DMS 273 (cell line): ENCODE data around the gene NBR1.
A peak's percentile ranks its signal among the peaks of the same experiment; 100 is the strongest.
"Not testable (repeated sequence)": the region's sequence is repeated elsewhere in the genome, so short reads cannot be mapped to it uniquely, and the experiment has no call there.

Experiments used
- DNase-seq: peaks from one replicate; lab custom pipeline; 2025; ENCODE audit not compliant: unreplicated experiment; lab: John Stamatoyannopoulos, UW

The NBR1 gene, protein sequence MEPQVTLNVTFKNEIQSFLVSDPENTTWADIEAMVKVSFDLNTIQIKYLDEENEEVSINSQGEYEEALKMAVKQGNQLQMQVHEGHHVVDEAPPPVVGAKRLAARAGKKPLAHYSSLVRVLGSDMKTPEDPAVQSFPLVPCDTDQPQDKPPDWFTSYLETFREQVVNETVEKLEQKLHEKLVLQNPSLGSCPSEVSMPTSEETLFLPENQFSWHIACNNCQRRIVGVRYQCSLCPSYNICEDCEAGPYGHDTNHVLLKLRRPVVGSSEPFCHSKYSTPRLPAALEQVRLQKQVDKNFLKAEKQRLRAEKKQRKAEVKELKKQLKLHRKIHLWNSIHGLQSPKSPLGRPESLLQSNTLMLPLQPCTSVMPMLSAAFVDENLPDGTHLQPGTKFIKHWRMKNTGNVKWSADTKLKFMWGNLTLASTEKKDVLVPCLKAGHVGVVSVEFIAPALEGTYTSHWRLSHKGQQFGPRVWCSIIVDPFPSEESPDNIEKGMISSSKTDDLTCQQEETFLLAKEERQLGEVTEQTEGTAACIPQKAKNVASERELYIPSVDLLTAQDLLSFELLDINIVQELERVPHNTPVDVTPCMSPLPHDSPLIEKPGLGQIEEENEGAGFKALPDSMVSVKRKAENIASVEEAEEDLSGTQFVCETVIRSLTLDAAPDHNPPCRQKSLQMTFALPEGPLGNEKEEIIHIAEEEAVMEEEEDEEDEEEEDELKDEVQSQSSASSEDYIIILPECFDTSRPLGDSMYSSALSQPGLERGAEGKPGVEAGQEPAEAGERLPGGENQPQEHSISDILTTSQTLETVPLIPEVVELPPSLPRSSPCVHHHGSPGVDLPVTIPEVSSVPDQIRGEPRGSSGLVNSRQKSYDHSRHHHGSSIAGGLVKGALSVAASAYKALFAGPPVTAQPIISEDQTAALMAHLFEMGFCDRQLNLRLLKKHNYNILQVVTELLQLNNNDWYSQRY

DNA sequence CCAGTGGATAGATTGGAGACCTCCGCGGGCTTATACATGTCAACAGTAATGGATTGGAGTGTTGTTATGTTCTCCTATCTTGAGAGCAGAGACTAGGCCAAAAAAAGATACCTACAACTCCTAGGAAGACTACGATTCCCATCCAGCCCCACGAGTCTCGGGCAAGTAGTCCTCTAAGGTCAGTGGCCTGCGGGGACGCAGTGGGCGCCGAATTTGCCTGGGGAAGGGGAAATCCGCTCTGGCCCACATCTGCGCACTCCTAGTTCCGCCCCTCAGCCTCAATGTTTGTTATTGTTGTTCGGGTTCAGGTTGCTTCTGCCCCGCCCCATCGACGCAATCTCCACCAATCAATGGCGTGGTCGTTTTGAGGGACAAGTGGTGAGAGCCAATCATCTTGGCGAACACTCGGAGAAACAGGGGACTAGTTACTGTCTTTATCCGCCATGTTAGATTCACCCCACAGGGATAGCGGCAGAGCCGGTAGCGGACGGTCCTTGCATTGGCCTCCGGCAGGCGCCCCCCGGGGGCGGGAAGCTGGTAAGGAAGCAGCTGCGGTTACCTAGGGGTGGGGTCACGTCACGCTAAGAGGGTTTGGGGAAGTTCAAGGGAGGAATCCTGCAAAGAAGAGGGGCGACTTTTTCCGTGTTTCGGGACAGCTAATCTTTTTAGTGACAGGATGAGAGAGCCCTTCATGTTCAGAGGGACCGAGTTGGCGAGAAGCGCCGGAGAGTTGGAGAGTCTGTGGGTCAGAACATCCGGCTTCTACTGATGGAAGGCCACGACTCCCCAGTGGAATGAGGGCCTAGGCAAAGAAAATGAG is at the start of gene NBR1:
Gene NBR1 (plus strand): TSS at position 449 of the 820 bp plus-strand sequence. CDS start 4,586 bp downstream, outside the sequence.
- peak; percentile 99 for DNase-seq

DNA sequence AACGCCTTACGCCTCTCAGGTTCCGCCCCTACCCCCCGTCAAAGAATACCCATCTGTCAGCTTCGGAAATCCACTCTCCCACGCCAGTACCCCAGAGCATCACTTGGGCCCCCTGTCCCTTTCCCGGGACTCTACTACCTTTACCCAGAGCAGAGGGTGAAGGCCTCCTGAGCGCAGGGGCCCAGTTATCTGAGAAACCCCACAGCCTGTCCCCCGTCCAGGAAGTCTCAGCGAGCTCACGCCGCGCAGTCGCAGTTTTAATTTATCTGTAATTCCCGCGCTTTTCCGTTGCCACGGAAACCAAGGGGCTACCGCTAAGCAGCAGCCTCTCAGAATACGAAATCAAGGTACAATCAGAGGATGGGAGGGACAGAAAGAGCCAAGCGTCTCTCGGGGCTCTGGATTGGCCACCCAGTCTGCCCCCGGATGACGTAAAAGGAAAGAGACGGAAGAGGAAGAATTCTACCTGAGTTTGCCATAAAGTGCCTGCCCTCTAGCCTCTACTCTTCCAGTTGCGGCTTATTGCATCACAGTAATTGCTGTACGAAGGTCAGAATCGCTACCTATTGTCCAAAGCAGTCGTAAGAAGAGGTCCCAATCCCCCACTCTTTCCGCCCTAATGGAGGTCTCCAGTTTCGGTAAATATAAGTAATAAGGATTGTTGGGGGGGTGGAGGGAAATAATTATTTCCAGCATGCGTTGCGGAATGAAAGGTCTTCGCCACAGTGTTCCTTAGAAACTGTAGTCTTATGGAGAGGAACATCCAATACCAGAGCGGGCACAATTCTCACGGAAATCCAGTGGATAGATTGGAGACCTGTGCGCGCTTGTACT is 45.7 kb upstream of the NBR1 start, which contains the start of gene BRCA1:
Gene BRCA1 (minus strand): TSS at position 232 of the 834 bp plus-strand sequence. CDS start 1,268 bp downstream, outside the sequence.
- DNase-seq, result peak; percentile 100

DNA sequence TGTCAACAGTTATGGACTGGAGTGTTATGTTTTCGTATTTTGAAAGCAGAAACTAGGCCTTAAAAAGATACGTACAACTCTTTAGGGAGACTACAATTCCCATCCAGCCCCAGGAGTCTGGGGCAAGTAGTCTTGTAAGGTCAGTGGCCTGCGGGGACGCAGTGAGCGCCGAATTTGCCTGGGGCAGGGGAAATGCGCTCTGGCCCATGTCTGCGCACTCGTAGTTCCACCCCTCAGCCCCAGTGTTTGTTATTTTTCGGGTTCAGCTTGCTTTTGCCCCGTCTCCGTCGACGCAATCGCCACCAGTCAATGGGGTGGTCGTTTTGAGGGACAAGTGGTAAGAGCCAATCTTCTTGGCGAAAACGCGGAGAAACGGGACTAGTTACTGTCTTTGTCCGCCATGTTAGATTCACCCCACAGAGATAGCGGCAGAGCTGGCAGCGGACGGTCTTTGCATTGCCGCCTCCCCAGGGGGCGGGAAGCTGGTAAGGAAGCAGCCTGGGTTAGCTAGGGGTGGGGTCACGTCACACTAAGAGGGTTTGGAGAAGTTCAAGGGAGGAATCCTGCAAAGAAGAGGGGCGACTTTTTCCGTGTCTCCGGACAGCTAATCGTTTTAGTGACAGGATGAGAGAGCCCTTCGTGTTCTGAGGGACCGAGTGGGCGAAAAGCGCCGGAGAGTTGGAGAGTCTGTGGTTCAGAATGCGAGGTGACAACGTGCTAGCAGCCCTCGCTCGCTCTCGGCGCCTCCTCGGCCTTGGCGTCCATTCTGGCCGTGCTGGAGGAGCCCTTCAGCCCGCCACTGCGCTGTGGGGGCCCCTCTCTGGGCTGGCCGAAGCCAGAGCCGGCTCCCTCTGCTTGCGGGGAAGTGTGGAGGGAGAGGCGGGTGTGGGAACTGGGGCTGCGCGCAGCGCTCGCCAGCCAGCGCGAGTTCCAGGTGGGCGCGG is 44.8 kb upstream of the NBR1 start:
- peak; percentile 62 for DNase-seq

DNA sequence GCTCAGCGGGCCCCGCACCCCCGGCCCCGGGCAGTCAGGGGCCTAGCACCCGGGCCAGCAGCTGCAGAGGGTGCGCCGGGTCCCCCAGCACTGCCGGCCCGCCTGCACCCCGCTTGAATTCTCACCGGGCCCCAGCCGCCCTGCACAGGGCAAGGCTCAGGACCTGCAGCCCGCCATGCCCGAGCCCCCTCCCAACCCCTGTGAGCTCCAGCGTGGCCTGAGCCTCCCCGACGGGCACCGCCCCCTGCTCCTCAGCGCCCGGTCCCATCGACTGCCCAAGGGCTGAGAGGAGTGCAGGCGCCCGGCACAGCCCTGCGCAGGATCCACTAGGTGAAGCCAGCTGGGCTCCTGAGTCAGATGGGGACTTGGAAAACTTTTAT is 44.1 kb upstream of the NBR1 start:
- DNase-seq, result no peak

DNA sequence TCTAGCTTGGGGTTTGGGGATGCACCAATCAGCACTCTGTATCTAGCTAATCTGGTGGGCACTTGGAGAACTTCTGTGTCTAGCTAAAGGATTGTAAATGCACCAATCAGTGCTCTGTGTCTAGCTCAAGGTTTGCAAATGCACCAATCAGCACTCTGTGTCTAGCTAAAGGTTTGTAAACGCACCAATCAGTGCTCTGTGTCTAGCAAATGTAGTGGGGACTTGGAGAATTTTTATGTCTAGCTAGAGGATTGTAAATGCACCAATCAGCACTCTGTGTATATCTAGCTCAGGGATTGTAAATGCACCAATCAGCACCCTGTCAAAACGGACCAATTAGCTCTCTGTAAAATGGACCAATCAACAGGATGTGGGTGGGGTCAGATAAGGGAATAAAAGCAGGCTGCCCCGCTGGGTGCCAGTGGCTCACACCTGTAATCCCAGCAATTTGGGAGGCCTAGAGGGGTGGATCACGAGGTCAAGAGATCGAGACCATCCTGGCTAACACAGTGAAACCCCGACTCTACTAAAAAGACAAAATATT is 43.6 kb upstream of the NBR1 start:
- DNase-seq, result not testable (repeated sequence)

DNA sequence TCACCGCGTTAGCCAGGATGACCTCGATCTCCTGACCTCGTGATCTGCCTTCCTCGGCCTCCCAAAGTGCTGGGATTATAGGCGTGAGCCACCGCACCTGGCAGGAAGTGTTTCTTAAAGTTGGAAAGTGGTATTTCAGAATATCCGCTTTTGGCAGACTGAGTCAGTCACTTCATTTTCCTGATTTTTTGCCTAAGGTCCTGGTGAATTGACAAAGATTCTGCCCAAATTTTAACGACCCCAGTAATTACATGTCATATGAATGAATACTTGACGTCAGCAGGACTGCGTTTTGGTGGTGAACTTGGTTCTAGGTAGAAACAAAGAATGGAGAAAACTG is 41.4 kb upstream of the NBR1 start:
- no peak for DNase-seq

DNA sequence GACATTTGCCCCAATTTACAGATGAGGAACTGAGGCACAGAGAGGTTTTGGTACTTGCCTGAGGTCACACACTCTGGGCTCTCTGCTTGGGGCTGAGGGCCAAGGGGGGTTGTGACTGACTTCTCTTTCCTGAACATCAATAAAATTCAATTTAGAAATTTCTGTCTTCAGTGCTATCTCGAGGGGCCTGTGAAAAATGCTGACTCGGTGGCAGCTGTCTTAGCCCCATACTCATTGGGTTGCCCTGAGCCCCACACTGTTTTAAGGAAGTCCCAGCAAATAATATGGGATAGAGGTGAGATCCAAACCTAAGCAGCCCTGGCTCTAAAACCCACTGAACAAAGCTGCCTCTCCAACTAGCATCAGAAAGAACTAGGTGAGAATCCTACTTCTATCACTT is 38.9 kb upstream of the NBR1 start:
- no peak for DNase-seq

DNA sequence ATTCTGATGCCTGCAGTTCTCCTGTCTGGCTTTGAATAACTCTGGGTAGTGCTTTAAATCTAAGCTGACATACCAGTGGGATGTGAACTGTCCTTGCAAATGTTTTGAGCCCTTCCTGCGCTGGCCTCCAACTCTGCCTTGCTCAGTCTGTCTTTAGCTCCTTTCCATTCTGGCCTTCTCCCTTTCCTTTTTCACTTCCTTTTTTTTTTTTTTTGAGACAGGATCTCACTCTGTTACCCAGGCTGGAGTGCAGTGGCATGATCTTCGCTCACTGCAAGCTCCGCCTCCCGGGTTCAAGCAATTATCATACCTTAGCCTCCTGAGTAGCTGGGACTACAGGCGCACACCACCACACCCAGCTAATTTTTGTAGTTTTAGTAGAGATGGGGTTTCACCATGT is 37.6 kb upstream of the NBR1 start:
- not testable (repeated sequence) for DNase-seq

DNA sequence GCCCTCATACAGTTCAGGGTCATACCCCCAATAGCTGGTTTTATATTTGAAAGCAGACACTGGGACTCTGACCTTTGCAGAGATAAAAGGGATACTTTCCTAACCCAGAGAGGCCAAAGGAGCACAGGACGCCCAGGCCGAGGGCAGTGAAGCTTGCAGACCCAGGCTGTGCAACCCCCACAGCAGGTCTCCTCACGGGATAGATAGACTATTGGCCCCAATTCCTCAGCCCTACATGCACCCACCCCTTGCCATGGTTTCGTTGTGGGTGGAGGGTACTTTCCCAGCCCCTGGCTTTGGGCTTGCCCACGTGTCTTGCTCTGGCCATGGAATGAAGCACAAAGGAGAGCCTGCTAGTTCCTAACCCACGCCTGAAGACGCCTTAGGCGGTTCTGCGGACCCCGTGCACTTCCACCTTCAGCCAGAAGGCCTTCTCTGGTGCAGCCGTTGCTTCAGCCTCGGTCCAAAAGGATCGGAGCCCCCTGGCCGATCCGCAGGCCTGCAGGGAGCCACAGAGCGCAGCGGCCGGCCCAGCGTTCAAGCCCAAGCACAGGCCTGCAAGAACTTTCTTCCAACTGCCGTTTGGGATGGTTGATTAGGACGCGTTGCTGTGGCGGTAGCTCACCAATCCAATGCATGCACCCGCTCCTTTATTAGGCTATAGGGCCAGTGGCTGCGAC is 36.1 kb upstream of the NBR1 start:
- DNase-seq, result no peak

DNA sequence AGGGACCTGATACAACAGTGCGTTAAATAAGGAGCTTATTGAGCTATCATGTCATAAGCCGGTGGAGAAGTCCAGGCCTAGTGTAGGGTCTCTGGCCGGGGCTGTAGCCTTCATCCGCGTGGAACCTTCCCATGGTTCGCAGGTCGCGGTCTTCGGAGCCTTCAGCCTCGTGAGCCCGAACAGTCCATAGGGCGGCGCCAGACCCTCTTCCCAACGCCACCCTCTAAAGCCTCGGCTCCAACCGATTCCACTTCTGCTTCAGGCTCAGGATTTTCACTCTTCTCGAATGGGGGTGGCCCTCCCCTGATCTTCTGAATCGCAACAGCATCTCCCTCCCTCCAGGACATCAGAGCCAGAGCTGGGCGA is 35.6 kb upstream of the NBR1 start:
- DNase-seq, result no peak

DNA sequence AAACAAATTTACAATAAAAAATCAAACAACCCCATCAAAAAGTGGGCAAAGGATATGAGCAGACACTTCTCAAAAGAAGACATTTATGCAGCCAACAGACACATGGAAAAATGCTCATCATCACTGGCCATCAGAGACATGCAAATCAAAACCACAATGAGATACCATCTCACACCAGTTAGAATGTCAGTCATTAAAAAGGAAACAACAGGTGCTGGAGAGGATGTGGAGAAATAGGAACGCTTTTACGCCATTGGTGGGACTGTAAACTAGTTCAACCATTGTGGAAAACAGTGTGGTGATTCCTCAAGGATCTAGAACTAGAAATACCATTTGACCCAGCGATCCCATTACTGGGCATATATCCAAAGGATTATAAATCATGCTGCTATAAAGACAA is 34.4 kb upstream of the NBR1 start:
- not testable (repeated sequence) for DNase-seq

DNA sequence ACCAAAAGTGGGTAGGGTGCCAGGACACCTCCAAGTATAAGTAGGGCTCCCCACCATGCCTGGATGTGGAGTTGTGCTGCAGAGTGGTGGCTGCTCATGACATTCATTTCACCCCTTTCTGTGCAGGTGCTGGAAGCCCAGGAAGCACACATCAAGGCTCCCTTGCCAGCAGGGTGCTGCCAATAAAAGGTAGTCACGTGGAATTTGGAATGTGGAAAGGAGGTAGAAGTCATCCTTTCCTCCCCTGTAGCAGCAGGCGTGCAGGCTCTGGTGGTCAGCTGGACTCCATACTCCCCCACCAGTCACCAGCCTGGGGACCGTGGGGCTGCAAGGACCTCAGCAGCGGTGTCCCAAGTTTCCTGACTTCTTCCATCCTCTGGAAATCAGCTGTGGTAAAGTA is 32.5 kb upstream of the NBR1 start:
- DNase-seq, result not testable (repeated sequence)

DNA sequence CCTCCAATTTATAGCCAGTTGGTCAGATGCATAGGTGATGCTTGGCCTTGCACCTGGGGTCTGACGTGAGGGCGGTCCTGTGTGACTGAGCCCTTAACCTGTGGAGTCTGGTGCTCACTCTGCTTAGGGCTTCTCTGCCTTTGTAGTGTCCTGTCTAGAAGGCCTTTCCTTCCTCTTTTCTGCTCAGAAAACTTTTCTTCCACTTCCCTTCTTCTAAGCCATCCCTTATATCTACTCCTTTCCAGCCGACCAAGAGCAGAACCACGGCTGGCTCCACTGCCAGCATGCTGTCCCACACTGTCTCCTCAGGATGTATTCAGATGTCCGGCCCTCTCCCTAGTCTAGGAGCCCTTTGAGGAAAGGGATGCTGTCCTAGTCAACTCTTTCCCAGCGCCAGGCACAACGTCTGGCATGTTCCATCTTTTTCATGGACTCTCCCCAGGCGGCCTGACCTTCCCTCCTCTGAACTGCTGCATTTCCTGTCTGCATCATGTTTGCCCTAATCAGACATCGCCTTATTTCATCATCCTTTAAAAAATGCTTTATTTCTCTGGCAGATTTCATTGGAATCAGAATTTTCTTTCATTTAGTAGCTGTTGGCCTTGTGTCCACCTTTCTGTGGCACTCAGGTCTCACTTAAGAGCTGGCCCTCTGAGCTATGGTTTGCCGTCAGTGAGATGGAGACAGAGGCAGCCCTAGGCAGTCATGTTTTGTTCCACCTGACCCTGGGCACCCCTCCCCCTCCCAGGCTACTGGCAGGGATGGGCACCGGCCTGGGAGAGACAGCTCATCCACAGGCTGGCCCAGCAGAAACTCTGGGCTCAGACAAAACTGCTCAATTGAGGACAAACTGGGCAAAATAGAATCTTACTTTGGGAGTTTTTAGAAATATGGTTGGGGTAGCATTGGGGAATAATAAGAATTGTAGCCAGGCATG is 30.4 kb upstream of the NBR1 start:
- DNase-seq, result no peak

DNA sequence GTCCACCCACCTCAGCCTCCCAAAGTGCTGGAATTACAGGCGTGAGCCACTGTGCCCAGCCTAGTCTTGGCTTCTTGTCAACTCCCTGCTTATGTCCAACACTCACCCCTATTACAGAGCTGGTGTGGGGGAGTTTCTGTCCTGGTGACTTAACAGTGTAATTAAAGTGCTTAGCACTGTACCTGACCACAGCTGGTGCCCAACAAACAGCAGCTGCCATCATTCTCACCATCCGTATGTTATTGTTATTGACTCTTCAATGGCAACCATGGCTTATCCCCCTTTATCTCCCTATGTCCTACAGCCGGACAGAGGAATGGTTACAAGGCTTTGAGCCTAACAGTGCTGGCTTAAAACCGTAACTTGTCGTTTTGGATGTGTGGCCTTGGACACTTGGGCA is 28.9 kb upstream of the NBR1 start:
- peak; percentile 49 for DNase-seq

DNA sequence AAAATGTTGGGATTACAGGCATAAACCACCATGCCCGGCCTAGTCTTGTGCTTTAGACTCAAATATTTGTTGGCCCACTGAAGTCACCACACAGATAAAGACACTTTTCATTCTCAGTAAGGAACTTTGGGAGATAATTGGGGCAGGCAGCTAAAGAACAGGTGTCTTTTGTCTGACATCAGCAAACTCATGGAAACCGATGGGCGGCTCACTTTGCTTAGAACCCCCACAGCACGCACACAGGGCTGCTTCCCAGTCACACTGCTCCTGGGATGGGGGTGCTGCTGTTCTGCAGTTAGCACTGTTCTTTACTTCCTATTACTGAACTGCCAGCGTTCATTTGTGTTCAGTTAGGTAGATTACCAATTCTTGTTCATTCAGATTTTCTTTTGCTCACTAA is 27.8 kb upstream of the NBR1 start:
- DNase-seq, result no peak

DNA sequence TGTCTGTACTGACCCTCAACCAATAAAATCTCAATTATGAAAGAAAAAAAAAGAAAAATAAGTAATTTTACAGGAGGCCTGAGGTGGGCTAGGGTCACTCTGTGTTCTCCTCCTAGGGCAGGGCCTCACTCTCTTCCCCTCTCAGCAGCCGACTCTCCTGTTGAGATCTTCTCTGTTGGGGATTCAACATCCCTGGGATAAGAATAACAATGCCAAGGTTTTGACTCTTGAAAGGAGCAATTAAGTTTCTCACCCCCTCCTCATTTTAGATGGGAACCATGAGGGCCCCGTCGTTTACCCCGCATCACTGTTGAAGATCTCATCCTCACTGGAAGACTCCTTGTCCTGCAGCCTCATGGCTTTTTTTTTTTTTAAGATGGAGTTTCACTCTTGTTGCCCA is 24.4 kb upstream of the NBR1 start:
- no peak for DNase-seq

DNA sequence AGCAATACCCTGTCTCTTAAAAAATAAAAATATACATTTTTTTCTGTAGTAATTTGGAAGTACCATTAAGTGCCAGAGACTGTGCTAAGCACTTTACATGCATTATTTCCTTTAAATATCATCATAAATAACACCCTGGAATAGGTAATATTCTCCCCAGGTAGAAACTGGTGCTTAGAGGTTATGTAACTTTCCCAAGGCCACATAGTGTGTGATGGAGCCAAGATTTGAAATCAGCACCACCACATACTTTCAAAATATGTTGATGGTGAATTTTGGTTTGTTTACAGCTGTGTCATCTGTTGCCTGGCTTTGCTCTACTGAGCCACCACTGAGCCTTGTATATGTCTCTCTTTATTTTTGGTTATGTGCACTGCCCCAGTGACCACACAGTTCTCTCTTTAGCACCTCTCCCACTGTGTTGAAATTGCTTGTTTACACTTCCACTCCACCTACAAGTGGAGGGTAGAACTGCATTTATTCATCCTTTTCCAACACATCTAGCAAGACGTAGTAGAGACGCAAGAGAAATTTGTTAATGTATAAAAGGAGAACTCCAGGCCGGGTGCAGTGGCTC is 19.0 kb upstream of the NBR1 start:
- DNase-seq, result no peak
